Measurements from ENCODE around the gene LIN37. TPM values are rescaled to one million over a fixed set of nuclear protein-coding genes. Genes with fewer than 3 reads are reported as not detected.

Gene LIN37
- total RNA-seq, 1 experiment from 2014 or later: 10.1 TPM

DNA sequence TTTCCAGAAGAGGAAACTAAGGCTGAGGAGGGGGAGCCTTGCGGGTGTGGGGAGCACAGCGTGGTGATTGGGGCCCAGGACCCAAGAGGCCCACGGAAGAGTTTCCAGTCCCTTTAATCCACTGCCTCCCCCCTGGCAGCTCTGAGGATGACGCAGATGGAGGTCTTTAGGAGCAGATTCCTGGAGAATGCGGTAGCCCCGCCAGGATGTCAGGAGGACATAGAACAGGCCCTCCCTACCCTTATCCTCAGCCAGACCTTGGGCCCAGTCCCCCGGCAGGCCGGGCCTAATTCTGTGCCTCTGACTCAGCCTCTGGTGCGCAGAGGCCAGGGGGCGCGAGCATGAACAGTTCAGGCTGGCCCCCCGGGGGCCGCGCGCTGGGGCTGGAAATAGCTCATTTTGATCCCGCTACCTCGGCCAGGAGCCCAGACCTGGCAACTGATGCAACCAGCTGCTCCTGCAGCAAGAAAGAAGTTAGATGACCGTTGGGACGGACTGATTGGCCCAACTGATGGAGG lies 8.9 kb downstream of the LIN37 start:
- intact Hi-C loops (cut with micrococcal nuclease): no loop called here
- ChIA-PET CTCF (interaction anchor here (1.0 kb wide), 1 partner anchor 9 kb away, joined by 5 read pairs; the partner anchor contains the start of gene LIN37), POLR2A (interaction anchor here (0.9 to 2.3 kb wide), 3 partner anchors 9 to 12 kb away, joined by 3 to 20 read pairs (median 4); partner anchors contain the start of genes LIN37, PSENEN and U2AF1L4), RAD21 (ENCODE audit: low non-redundant PET in 1 of 2, low total read pairs in 2 of 2, uncharacterized antibody in 2 of 2, unreplicated experiment in 2 of 2) (interaction anchor here in 1 of 2 experiments (0.6 kb wide), 1 partner anchor 9 kb away, joined by 6 read pairs; no protein-coding TSS in a partner anchor)
- Histone ChIP-seq H3K36me3 (ENCODE audit: control insufficient read depth in 1 of 2, insufficient read depth in 2 of 2, low read length in 2 of 2) (peaks cover 4 to 12% of the 10 kb centered on the region in 2 experiments; a peak in 3 of 4 replicates), H3K9me3 (ENCODE audit: control insufficient read depth in 1 of 2, insufficient read depth in 1 of 2, low read depth in 1 of 2, low read length in 2 of 2) (no peaks in the 10 kb centered on the region), H3K27me3 (ENCODE audit: insufficient read depth, low read length) (no peaks in the 10 kb centered on the region), H3K79me2 (ENCODE audit: insufficient read depth, low read length) (peaks cover 17% of the 10 kb centered on the region), H3K27ac (ENCODE audit: low read depth, low read length) (peak overlapping the region; percentile 75), H3K9me2 (ENCODE audit: insufficient read depth) (no peaks in the 10 kb centered on the region), H4K20me1 (ENCODE audit: insufficient read depth) (no peaks in the 10 kb centered on the region), H2AFZ (ENCODE audit: low read depth, low read length, poor library complexity, severe bottlenecking) (no peak overlapping the region), H3K4me2 (ENCODE audit: low read length) (peak overlapping the region; percentile 83), H3K9ac (ENCODE audit: low read length) (peak overlapping the region; percentile 56), H3K4me3 (replicated peaks in 1 of 2; ENCODE audit: low read depth in 1 of 2, low read length in 2 of 2) (peak overlapping the region; percentile 92 to 96), H3K4me1 (ENCODE audit: control insufficient read depth in 1 of 2, insufficient read depth in 2 of 2, low read length in 2 of 2) (peaks cover 14 to 25% of the 10 kb centered on the region in 2 experiments)
- TF ChIP-seq POLR2A (IDR thresholded peaks at IDR 0.05; ENCODE audit: borderline replicate concordance, extremely low read depth, insufficient read depth, insufficient read length) (peak; percentile 10), ZFX (IDR thresholded peaks at IDR 0.05) (peak; percentile 72; the same call in 1 of the 2 replicates), JUND (IDR thresholded peaks at IDR 0.05) (no peak)
- ATAC-seq (peak; percentile 33), DNase-seq (ENCODE audit: low read depth, low spot score) (no peak)
- BruUV-seq (replicated peaks): TSS peak; percentile 95

DNA sequence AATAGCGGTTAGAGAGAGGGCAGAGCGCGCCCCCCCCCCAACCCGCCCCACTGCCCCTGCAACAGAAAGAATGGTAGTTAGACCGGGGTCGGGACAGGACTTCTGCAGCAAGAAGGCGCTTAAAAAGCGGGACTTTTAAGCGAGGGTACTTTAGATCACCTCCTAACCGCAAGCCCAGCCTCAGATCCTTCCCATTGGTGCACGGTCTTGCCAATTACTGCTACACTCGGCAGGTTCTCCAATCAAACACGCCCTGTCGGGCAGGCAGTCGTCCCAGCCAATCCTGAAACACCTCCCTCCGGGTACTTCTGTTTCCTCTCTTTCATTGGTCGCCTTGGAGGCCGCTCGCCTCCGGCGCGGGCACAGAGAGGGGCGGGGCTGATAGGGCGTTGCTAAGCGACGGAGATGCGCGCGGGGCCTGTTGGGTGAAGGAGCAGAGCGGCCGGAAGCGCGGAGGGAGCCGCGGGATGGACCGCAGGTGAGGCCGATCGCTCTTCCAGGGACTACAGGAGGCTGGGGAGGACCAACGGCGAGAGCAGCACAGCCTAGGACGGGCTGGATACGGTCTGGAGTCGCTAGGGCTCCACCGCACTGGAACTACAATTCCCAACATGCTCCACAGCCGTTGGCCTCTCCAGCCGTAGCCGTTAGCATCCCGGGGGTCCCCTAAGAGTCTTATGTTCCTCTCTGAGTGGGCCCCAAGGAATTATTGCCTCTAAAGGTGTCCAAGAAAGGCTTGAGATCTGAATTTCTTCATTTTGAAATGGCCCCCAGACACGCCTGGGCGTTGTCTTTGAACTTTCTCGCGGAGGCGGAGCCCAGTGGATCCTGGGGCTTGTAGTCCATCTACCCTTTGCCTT lies 9.6 kb downstream of the LIN37 start, which contains the start of gene PROSER3:
PROSER3 (plus strand) TSS at position 428 of the 860 bp plus-strand sequence; CDS start at position 468, 40 bp downstream.
- ChIA-PET RAD21 (ENCODE audit: low non-redundant PET in 1 of 2, low total read pairs in 2 of 2, uncharacterized antibody in 2 of 2, unreplicated experiment in 2 of 2) (interaction anchor here in 1 of 2 experiments (0.6 kb wide), 1 partner anchor 10 kb away, joined by 6 read pairs; no protein-coding TSS in a partner anchor), CTCF (interaction anchor here (1.0 kb wide), 1 partner anchor 10 kb away, joined by 5 read pairs; the partner anchor contains the start of gene LIN37), POLR2A (interaction anchor here (0.9 to 2.3 kb wide), 3 partner anchors 9 to 13 kb away, joined by 3 to 20 read pairs (median 4); partner anchors contain the start of genes LIN37, PSENEN and U2AF1L4)
- H3K9me3 ChIP-seq (ENCODE audit: control insufficient read depth in 1 of 2, insufficient read depth in 1 of 2, low read depth in 1 of 2, low read length in 2 of 2): no peaks in the 10 kb centered on the region
- H2AFZ ChIP-seq (ENCODE audit: low read depth, low read length, poor library complexity, severe bottlenecking): peak within 1 kb of the TSS; percentile 18
- peaks cover 17% of the 10 kb centered on the region for H3K79me2 ChIP-seq (ENCODE audit: insufficient read depth, low read length)
- H3K4me2 ChIP-seq (ENCODE audit: low read length): peak within 1 kb of the TSS; percentile 83
- TSS peak; percentile 77 for BruUV-seq (replicated peaks)
- no peaks in the 10 kb centered on the region for H4K20me1 ChIP-seq (ENCODE audit: insufficient read depth)
- H3K4me3 ChIP-seq (replicated peaks in 1 of 2; ENCODE audit: low read depth in 1 of 2, low read length in 2 of 2): peak within 1 kb of the TSS; percentile 92 to 96
- TF ChIP-seq ZFX (IDR thresholded peaks at IDR 0.05) (peak; percentile 21; the same call in 1 of the 2 replicates), POLR2A (IDR thresholded peaks at IDR 0.05; ENCODE audit: borderline replicate concordance, extremely low read depth, insufficient read depth, insufficient read length) (peak; percentile 56), EZH2 (IDR thresholded peaks at IDR 0.05) (no peak), FOSL1 (IDR thresholded peaks at IDR 0.05; ENCODE audit: low read depth) (no peak), POLR2AphosphoS5 (IDR thresholded peaks at IDR 0.05; ENCODE audit: low read depth, low read length) (peak; percentile 74), SP1 (IDR thresholded peaks at IDR 0.05; ENCODE audit: low read depth) (peak; percentile 99), RAD21 (IDR thresholded peaks at IDR 0.05; ENCODE audit: low read depth) (no peak), EGR1 (IDR thresholded peaks at IDR 0.05; ENCODE audit: low read depth) (peak; percentile 96), TCF7L2 (IDR thresholded peaks at IDR 0.05; ENCODE audit: borderline replicate concordance, extremely low read depth, insufficient read depth, insufficient read length) (peak; percentile 93), YY1 (IDR thresholded peaks at IDR 0.05; ENCODE audit: extremely low read depth, insufficient replicate concordance, low read depth, low read length) (peak; percentile 76)
- TF ChIP-seq, protein P1, sequence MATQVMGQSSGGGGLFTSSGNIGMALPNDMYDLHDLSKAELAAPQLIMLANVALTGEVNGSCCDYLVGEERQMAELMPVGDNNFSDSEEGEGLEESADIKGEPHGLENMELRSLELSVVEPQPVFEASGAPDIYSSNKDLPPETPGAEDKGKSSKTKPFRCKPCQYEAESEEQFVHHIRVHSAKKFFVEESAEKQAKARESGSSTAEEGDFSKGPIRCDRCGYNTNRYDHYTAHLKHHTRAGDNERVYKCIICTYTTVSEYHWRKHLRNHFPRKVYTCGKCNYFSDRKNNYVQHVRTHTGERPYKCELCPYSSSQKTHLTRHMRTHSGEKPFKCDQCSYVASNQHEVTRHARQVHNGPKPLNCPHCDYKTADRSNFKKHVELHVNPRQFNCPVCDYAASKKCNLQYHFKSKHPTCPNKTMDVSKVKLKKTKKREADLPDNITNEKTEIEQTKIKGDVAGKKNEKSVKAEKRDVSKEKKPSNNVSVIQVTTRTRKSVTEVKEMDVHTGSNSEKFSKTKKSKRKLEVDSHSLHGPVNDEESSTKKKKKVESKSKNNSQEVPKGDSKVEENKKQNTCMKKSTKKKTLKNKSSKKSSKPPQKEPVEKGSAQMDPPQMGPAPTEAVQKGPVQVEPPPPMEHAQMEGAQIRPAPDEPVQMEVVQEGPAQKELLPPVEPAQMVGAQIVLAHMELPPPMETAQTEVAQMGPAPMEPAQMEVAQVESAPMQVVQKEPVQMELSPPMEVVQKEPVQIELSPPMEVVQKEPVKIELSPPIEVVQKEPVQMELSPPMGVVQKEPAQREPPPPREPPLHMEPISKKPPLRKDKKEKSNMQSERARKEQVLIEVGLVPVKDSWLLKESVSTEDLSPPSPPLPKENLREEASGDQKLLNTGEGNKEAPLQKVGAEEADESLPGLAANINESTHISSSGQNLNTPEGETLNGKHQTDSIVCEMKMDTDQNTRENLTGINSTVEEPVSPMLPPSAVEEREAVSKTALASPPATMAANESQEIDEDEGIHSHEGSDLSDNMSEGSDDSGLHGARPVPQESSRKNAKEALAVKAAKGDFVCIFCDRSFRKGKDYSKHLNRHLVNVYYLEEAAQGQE (IDR thresholded peaks at IDR 0.05; ENCODE audit: low read depth): no peak
- peak within 1 kb of the TSS; percentile 75 for H3K27ac ChIP-seq (ENCODE audit: low read depth, low read length)
- DNase-seq (ENCODE audit: low read depth, low spot score) (peak; percentile 99), ATAC-seq (peak; percentile 97)
- no peaks in the 10 kb centered on the region for H3K27me3 ChIP-seq (ENCODE audit: insufficient read depth, low read length)
- intact Hi-C loops (cut with micrococcal nuclease): no loop called here
- peak within 1 kb of the TSS; percentile 92 for H3K9ac ChIP-seq (ENCODE audit: low read length)
- peaks cover 4 to 12% of the 10 kb centered on the region in 2 experiments; a peak in 3 of 4 replicates for H3K36me3 ChIP-seq (ENCODE audit: control insufficient read depth in 1 of 2, insufficient read depth in 2 of 2, low read length in 2 of 2)
- no peaks in the 10 kb centered on the region for H3K9me2 ChIP-seq (ENCODE audit: insufficient read depth)
- H3K4me1 ChIP-seq (ENCODE audit: control insufficient read depth in 1 of 2, insufficient read depth in 2 of 2, low read length in 2 of 2): peaks cover 14 to 25% of the 10 kb centered on the region in 2 experiments

Measured in HCT116 (cell line).